ENCODE data around the gene P3R3URF.

P3R3URF gene

GRCh38 chr1:46152016-46152415, 24.3 kb downstream of the P3R3URF start:
- TF ChIP-seq CTCF (IDR thresholded peaks at IDR 0.05): no peak

GRCh38 chr1:46150085-46150484, 26.2 kb downstream of the P3R3URF start:
- TF ChIP-seq CTCF (IDR thresholded peaks at IDR 0.05): no peak

GRCh38 chr1:46148318-46148717, 28.0 kb downstream of the P3R3URF start:
- no peak for TF ChIP-seq CTCF (IDR thresholded peaks at IDR 0.05)

- TF ChIP-seq CTCF (IDR thresholded peaks at IDR 0.05): no peak
Observed at GRCh38 chr1:46137916-46138315, 38.4 kb downstream of the P3R3URF start.

GRCh38 chr1:46136711-46137110, 39.6 kb downstream of the P3R3URF start:
- TF ChIP-seq CTCF (IDR thresholded peaks at IDR 0.05): no peak

- no peak for TF ChIP-seq CTCF (IDR thresholded peaks at IDR 0.05)
Observed at GRCh38 chr1:46134660-46135331, 41.5 kb downstream of the P3R3URF start.

- no peak for TF ChIP-seq CTCF (IDR thresholded peaks at IDR 0.05)
Observed at GRCh38 chr1:46133781-46134350, 42.4 kb downstream of the P3R3URF start.
